Endothelial cell of umbilical vein (primary cell): Measurements from ENCODE around the gene P2RX1.

Source experiments
- GATA2 ChIP-seq: IDR thresholded peaks from 2 replicates; pipeline ENCODE4 v1.7.0; 2011; ENCODE audit warnings: low read depth, mild to moderate bottlenecking, moderate library complexity, mixed read lengths, low read length; ENCODE audit not compliant: insufficient read length, insufficient read depth
- JUN ChIP-seq: IDR thresholded peaks from 2 replicates; pipeline ENCODE4 v1.6.1; 2011; ENCODE audit warnings: borderline replicate concordance, low read depth; ENCODE audit not compliant: insufficient read length, insufficient read depth
- MYC ChIP-seq: IDR thresholded peaks from one replicate; pipeline ENCODE4 v1.6.1; 2011; ENCODE audit warnings: mild to moderate bottlenecking, low read depth, low read length
- POLR2A ChIP-seq: IDR thresholded peaks from 2 replicates; pipeline ENCODE4 v1.6.1; 2012; ENCODE audit warnings: low read depth, mild to moderate bottlenecking, control low read depth, low read length
- POLR2AphosphoS5 ChIP-seq: IDR thresholded peaks from 2 replicates; pipeline ENCODE4 v1.6.1; 2012; ENCODE audit warnings: low read depth, mild to moderate bottlenecking, control low read depth, low read length, moderate library complexity; ENCODE audit not compliant: insufficient read depth
- TF ChIP-seq, protein P1 (sequence below), 2 donors: IDR thresholded peaks; 1 replicate in 1 of 2; 2 replicates in 1 of 2; pipeline ENCODE4 v1.5.1; 2011; ENCODE audit warnings: low read length in 2 of 2, mild to moderate bottlenecking in 2 of 2, moderate library complexity in 2 of 2, control low read depth in 1 of 2, inconsistent platforms in 1 of 2, low read depth in 1 of 2; ENCODE audit not compliant: insufficient read depth in 1 of 2; ENCODE audit errors: extremely low read depth in 1 of 2
- TF ChIP-seq, protein P2 (sequence below): IDR thresholded peaks from 2 replicates; pipeline ENCODE4 v1.6.1; 2011; ENCODE audit not compliant: insufficient read depth, insufficient read length

DNA sequence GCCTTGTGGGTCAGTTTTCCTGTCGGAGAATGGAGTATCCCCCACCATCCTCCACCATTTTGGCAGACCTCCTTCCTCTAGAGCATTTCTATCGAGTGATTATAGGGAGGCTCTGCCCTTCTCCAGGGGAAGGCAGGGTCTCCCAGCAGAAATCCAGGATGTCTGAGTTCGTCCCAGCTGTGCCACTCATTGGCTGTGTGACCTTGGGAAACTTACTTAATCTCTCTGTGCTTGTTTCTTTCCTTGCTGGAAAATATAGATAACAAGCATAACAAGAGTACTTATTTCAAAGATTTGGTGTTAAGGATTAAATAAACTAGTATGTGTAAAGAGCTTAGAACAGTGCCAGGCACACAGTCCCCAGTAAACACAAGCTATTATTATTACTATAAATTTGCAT is 33.2 kb upstream of the P2RX1 start:
- TF ChIP-seq GATA2 (no peak), JUN (no peak), POLR2A (no peak), POLR2AphosphoS5 (no peak), MYC (no peak)
- TF ChIP-seq, protein P1, sequence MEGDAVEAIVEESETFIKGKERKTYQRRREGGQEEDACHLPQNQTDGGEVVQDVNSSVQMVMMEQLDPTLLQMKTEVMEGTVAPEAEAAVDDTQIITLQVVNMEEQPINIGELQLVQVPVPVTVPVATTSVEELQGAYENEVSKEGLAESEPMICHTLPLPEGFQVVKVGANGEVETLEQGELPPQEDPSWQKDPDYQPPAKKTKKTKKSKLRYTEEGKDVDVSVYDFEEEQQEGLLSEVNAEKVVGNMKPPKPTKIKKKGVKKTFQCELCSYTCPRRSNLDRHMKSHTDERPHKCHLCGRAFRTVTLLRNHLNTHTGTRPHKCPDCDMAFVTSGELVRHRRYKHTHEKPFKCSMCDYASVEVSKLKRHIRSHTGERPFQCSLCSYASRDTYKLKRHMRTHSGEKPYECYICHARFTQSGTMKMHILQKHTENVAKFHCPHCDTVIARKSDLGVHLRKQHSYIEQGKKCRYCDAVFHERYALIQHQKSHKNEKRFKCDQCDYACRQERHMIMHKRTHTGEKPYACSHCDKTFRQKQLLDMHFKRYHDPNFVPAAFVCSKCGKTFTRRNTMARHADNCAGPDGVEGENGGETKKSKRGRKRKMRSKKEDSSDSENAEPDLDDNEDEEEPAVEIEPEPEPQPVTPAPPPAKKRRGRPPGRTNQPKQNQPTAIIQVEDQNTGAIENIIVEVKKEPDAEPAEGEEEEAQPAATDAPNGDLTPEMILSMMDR (IDR thresholded peaks at IDR 0.05; ENCODE audit: extremely low read depth in 1 of 2, insufficient read depth in 1 of 2, low read depth in 1 of 2, low read length in 2 of 2) = no peak
- TF ChIP-seq, protein P2, sequence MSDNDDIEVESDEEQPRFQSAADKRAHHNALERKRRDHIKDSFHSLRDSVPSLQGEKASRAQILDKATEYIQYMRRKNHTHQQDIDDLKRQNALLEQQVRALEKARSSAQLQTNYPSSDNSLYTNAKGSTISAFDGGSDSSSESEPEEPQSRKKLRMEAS = no peak
